ENCODE data around the gene KLK13.

The KLK13 gene

GRCh38 chr19:51010066-51010795 is 54.7 kb downstream of the KLK13 start:
- Histone ChIP-seq H3K36me3 (replicated peaks; ENCODE audit: low read depth, low read length) (no peaks in the 10 kb centered on the region), H3K9ac (ENCODE audit: low read length) (no peak overlapping the region), H3K27me3 (ENCODE audit: low read depth, low read length) (peaks cover 27% of the 10 kb centered on the region; the same call in 1 of the 2 replicates), H3K4me2 (ENCODE audit: low read length) (no peak overlapping the region), H3K27ac (ENCODE audit: low read length) (no peak overlapping the region), H3K4me3 (ENCODE audit: low read length) (no peak overlapping the region), H3K9me3 (ENCODE audit: insufficient read depth, low read length) (no peaks in the 10 kb centered on the region), H2AFZ (ENCODE audit: low read depth, low read length) (no peak overlapping the region), H4K20me1 (ENCODE audit: insufficient read depth, low read length) (no peaks in the 10 kb centered on the region), H3K4me1 (ENCODE audit: low read length) (no peaks in the 10 kb centered on the region), H3K79me2 (ENCODE audit: low read length) (no peaks in the 10 kb centered on the region)
- TF ChIP-seq CTCF (IDR thresholded peaks at IDR 0.05; ENCODE audit: low read depth, low read length) (no peak), EZH2phosphoT487 (IDR thresholded peaks at IDR 0.05; ENCODE audit: low read depth) (no peak)

GRCh38 chr19:51009061-51009891 is 55.6 kb downstream of the KLK13 start:
- Histone ChIP-seq H3K79me2 (ENCODE audit: low read length) (no peaks in the 10 kb centered on the region), H2AFZ (ENCODE audit: low read depth, low read length) (no peak overlapping the region), H3K4me2 (ENCODE audit: low read length) (no peak overlapping the region), H3K9ac (ENCODE audit: low read length) (no peak overlapping the region), H4K20me1 (ENCODE audit: insufficient read depth, low read length) (no peaks in the 10 kb centered on the region), H3K4me3 (ENCODE audit: low read length) (no peak overlapping the region), H3K27me3 (ENCODE audit: low read depth, low read length) (peaks cover 31% of the 10 kb centered on the region), H3K9me3 (ENCODE audit: insufficient read depth, low read length) (no peaks in the 10 kb centered on the region), H3K4me1 (ENCODE audit: low read length) (no peaks in the 10 kb centered on the region), H3K36me3 (replicated peaks; ENCODE audit: low read depth, low read length) (no peaks in the 10 kb centered on the region), H3K27ac (ENCODE audit: low read length) (no peak overlapping the region)
- TF ChIP-seq CTCF (IDR thresholded peaks at IDR 0.05; ENCODE audit: low read depth, low read length) (no peak), EZH2phosphoT487 (IDR thresholded peaks at IDR 0.05; ENCODE audit: low read depth) (no peak)

- no peak overlapping the region for H3K4me2 ChIP-seq (ENCODE audit: low read length)
- no peaks in the 10 kb centered on the region for H3K4me1 ChIP-seq (ENCODE audit: low read length)
- H3K27ac ChIP-seq (ENCODE audit: low read length): no peak overlapping the region
- peaks cover 26% of the 10 kb centered on the region for H3K27me3 ChIP-seq (ENCODE audit: low read depth, low read length)
- H3K36me3 ChIP-seq (replicated peaks; ENCODE audit: low read depth, low read length): no peaks in the 10 kb centered on the region
- no peak overlapping the region for H3K9ac ChIP-seq (ENCODE audit: low read length)
- no peaks in the 10 kb centered on the region for H4K20me1 ChIP-seq (ENCODE audit: insufficient read depth, low read length)
- H3K79me2 ChIP-seq (ENCODE audit: low read length): no peaks in the 10 kb centered on the region
- TF ChIP-seq CTCF (IDR thresholded peaks at IDR 0.05; ENCODE audit: low read depth, low read length) (no peak), EZH2phosphoT487 (IDR thresholded peaks at IDR 0.05; ENCODE audit: low read depth) (no peak)
- H3K9me3 ChIP-seq (ENCODE audit: insufficient read depth, low read length): no peaks in the 10 kb centered on the region
- H3K4me3 ChIP-seq (ENCODE audit: low read length): no peak overlapping the region
- H2AFZ ChIP-seq (ENCODE audit: low read depth, low read length): no peak overlapping the region
Measured at GRCh38 chr19:51007488-51007887, 57.4 kb downstream of the KLK13 start.

GRCh38 chr19:51006406-51006805 is 58.5 kb downstream of the KLK13 start:
- H4K20me1 ChIP-seq (ENCODE audit: insufficient read depth, low read length): no peaks in the 10 kb centered on the region
- no peak overlapping the region for H3K9ac ChIP-seq (ENCODE audit: low read length)
- TF ChIP-seq EZH2phosphoT487 (IDR thresholded peaks at IDR 0.05; ENCODE audit: low read depth): no peak
- no peak for TF ChIP-seq CTCF (IDR thresholded peaks at IDR 0.05; ENCODE audit: low read depth, low read length)
- no peaks in the 10 kb centered on the region for H3K36me3 ChIP-seq (replicated peaks; ENCODE audit: low read depth, low read length)
- no peaks in the 10 kb centered on the region for H3K4me1 ChIP-seq (ENCODE audit: low read length)
- H3K4me2 ChIP-seq (ENCODE audit: low read length): no peak overlapping the region
- no peak overlapping the region for H2AFZ ChIP-seq (ENCODE audit: low read depth, low read length)
- H3K4me3 ChIP-seq (ENCODE audit: low read length): no peak overlapping the region
- H3K27ac ChIP-seq (ENCODE audit: low read length): no peak overlapping the region
- H3K9me3 ChIP-seq (ENCODE audit: insufficient read depth, low read length): no peaks in the 10 kb centered on the region
- H3K27me3 ChIP-seq (ENCODE audit: low read depth, low read length): peaks cover 23% of the 10 kb centered on the region
- no peaks in the 10 kb centered on the region for H3K79me2 ChIP-seq (ENCODE audit: low read length)
